IMR-90 (cell line): ENCODE results near the gene FRYL. TPM values are rescaled to one million over a fixed set of nuclear protein-coding genes. Genes with fewer than 3 reads are reported as not detected.

ENCODE experiments used
- ATAC-seq: fragments of 200-7000 bp; cut with Tn5 transposase; 2 replicates; pipeline ENCODE4 v1.9.1; 2020; ENCODE audit warnings: low read depth, mild to moderate bottlenecking, moderate library complexity
- BruUV-seq: library from RNA; stranded (reverse); fragments of 400-500 nt; replicated peaks from 2 replicates; lab custom pipeline; 2021; lab: Mats Ljungman, UMichigan
- CTCF ChIA-PET: fragments of 300-600 bp; formaldehyde crosslinking; extraction: SDS; loops from one replicate; lab custom pipeline; 2021; ENCODE audit warnings: antibody characterized with exemption; lab: Yijun Ruan, JAX
- POLR2A ChIA-PET: fragments of 300-600 bp; sonication (Branson Sonifier 250); formaldehyde crosslinking; loops from one replicate; lab custom pipeline; 2022; ENCODE audit warnings: antibody characterized with exemption; ENCODE audit not compliant: unreplicated experiment; lab: Charles Lee
- DNase-seq: peaks from one replicate; pipeline ENCODE4 v3.0.0; 2013
- H2AFZ ChIP-seq: replicated peaks from 2 replicates; pipeline ENCODE3; 2013; ENCODE audit warnings: low read length, mild to moderate bottlenecking; ENCODE audit not compliant: poor library complexity
- H2AK5ac ChIP-seq: 2 replicates; pipeline ENCODE4 v1.6.1; 2013; ENCODE audit warnings: low read depth, low read length, inconsistent platforms
- H2AK9ac ChIP-seq: replicated peaks from 2 replicates; pipeline ENCODE3; 2013; ENCODE audit warnings: mild to moderate bottlenecking, low read depth, low read length, moderate library complexity; ENCODE audit not compliant: poor library complexity
- H2BK120ac ChIP-seq: 2 replicates; pipeline ENCODE4 v1.6.1; 2013; ENCODE audit warnings: low read depth, low read length, inconsistent platforms
- H2BK15ac ChIP-seq: 3 replicates; pipeline ENCODE4 v1.6.1; 2013; ENCODE audit warnings: low read depth, low read length, inconsistent platforms
- H2BK20ac ChIP-seq: 2 replicates; pipeline ENCODE4 v1.6.1; 2013; ENCODE audit warnings: low read depth, mild to moderate bottlenecking, inconsistent platforms, low read length, moderate library complexity
- H2BK5ac ChIP-seq: 2 replicates; pipeline ENCODE4 v1.6.1; 2013; ENCODE audit warnings: mild to moderate bottlenecking, low read depth, low read length, inconsistent platforms; ENCODE audit not compliant: poor library complexity, severe bottlenecking
- H3K14ac ChIP-seq: replicated peaks from 2 replicates; pipeline ENCODE4 v1.6.1; 2013; ENCODE audit warnings: low read depth, low read length, inconsistent platforms
- H3K18ac ChIP-seq: 2 replicates; pipeline ENCODE4 v1.6.1; 2013; ENCODE audit warnings: low read depth, low read length, control low read depth
- H3K23ac ChIP-seq: 2 replicates; pipeline ENCODE4 v1.6.1; 2013; ENCODE audit warnings: low read depth, low read length, inconsistent platforms
- H3K27ac ChIP-seq: 2 replicates; pipeline ENCODE4 v1.5.1; 2013; ENCODE audit warnings: mild to moderate bottlenecking, control low read depth, low read length; ENCODE audit not compliant: insufficient read depth
- H3K27me3 ChIP-seq: 2 replicates; pipeline ENCODE4 v1.6.1; 2013; ENCODE audit warnings: low read length; ENCODE audit not compliant: control insufficient read depth, insufficient read depth
- H3K36me3 ChIP-seq: 2 replicates; pipeline ENCODE4 v1.6.1; 2013; ENCODE audit warnings: low read length, mixed read lengths; ENCODE audit not compliant: control insufficient read depth, insufficient read depth
- H3K4ac ChIP-seq: 2 replicates; pipeline ENCODE4 v1.6.1; 2013; ENCODE audit warnings: low read depth, low read length, inconsistent platforms
- H3K4me1 ChIP-seq: 2 replicates; pipeline ENCODE4 v1.6.1; 2013; ENCODE audit warnings: low read length, mixed read lengths; ENCODE audit not compliant: control insufficient read depth, insufficient read depth
- H3K4me2 ChIP-seq: 2 replicates; pipeline ENCODE4 v1.6.1; 2013; ENCODE audit warnings: low read depth, mild to moderate bottlenecking, control low read depth, low read length, moderate library complexity
- H3K4me3 ChIP-seq: 2 replicates; pipeline ENCODE4 v1.5.1; 2013; ENCODE audit warnings: low read depth, mild to moderate bottlenecking, control low read depth, low read length, moderate library complexity; ENCODE audit not compliant: insufficient read depth
- H3K56ac ChIP-seq: 2 replicates; pipeline ENCODE4 v1.6.1; 2013; ENCODE audit warnings: low read length, inconsistent platforms; ENCODE audit not compliant: insufficient read depth; ENCODE audit errors: extremely low read depth
- H3K79me1 ChIP-seq, 2 experiments: 2 replicates each; pipeline ENCODE4 v1.6.1; 2013; ENCODE audit warnings: low read length in 2 of 2, inconsistent platforms in 1 of 2, low read depth in 1 of 2
- H3K9ac ChIP-seq: 2 replicates; pipeline ENCODE4 v1.6.1; 2013; ENCODE audit warnings: low read depth, low read length, control low read depth
- H3K9me1 ChIP-seq: 2 replicates; pipeline ENCODE4 v1.6.1; 2013; ENCODE audit warnings: low read length, inconsistent platforms; ENCODE audit not compliant: insufficient read depth
- H3K9me3 ChIP-seq: 2 replicates; pipeline ENCODE4 v1.6.1; 2013; ENCODE audit warnings: low read length; ENCODE audit not compliant: control insufficient read depth, insufficient read depth
- H4K20me1 ChIP-seq: 2 replicates; pipeline ENCODE4 v1.6.1; 2013; ENCODE audit warnings: low read length, inconsistent platforms; ENCODE audit not compliant: insufficient read depth
- H4K5ac ChIP-seq: 2 replicates; pipeline ENCODE4 v1.6.1; 2013; ENCODE audit warnings: mild to moderate bottlenecking, low read depth, low read length, control low read depth
- H4K8ac ChIP-seq, 2 experiments: 2 replicates each; pipeline ENCODE4 v1.6.1; 2013; ENCODE audit warnings: low read depth in 2 of 2, low read length in 2 of 2, control low read depth in 1 of 2, inconsistent platforms in 1 of 2
- H4K91ac ChIP-seq: 2 replicates; pipeline ENCODE4 v1.6.1; 2013; ENCODE audit warnings: low read depth, low read length, inconsistent platforms; ENCODE audit not compliant: insufficient read depth
- CTCF ChIP-seq: conservative IDR thresholded peaks from 2 replicates; pipeline ENCODE4 v1.5.1; 2012; ENCODE audit warnings: mild to moderate bottlenecking, low read depth, low read length, improper control_type of control experiment
- MAFK ChIP-seq: IDR thresholded peaks from 2 replicates; pipeline ENCODE4 v1.6.1; 2012; ENCODE audit warnings: low read depth, low read length, improper control_type of control experiment
- NFE2L2 ChIP-seq: fragments of 150-350 bp; IDR thresholded peaks from 2 replicates; pipeline ENCODE4 v1.6.1; 2016; ENCODE audit warnings: low read depth, mild to moderate bottlenecking, low read length
- POLR2A ChIP-seq: IDR thresholded peaks from 2 replicates; pipeline ENCODE4 v1.6.1; 2012; ENCODE audit warnings: mild to moderate bottlenecking, low read depth, low read length
- USF2 ChIP-seq: fragments of 150-350 bp; IDR thresholded peaks from 2 replicates; pipeline ENCODE4 v1.6.1; 2017; ENCODE audit warnings: mild to moderate bottlenecking, antibody characterized with exemption, low read length, low read depth
- WGBS, 2 experiments: methylation state at CpG; one replicate each; pipeline versions ENCODE4 v1.1.5 to v1.1.7; 2013; ENCODE audit warnings: missing lambda C conversion rate in 2 of 2; ENCODE audit not compliant: insufficient read length in 1 of 2; ENCODE audit errors: extremely low coverage in 2 of 2; 5-methylcytosine and 5-hydroxymethylcytosine counted together
- dilution Hi-C: fragments of 300-500 bp; cut with HindIII; formaldehyde crosslinking; loops from one replicate; pipeline ENCODE4 v1.14.3; 2018; ENCODE audit warnings: low sequenced_read_pairs; ENCODE audit not compliant: unreplicated experiment
- in situ Hi-C: fragments of 300-500 bp; cut with MboI; formaldehyde crosslinking; loops from 3 replicates; pipeline ENCODE4 v1.14.3; 2019; ENCODE audit warnings: low sequenced_read_pairs, inconsistent platforms, mixed read lengths
- intact Hi-C: fragments of 100-400 bp; cut with micrococcal nuclease; formaldehyde crosslinking; loops from 2 replicates; pipeline ENCODE4 v1.10.0; 2022
- polyA plus RNA-seq, 3 experiments: library from polyadenylated mRNA; depleted of rRNA; stranded (reverse); fragments of >200 nt; gene quantifications; 2 replicates each; pipeline ENCODE4 v1.2.3, GENCODE V29; 2012; ENCODE audit warnings: low replicate concordance in 1 of 3
- total RNA-seq: library from RNA; depleted of rRNA; stranded (reverse); fragments of >200 nt; gene quantifications from 2 replicates; pipeline ENCODE4 v1.2.3, GENCODE V29; 2012

Gene FRYL
- total and polyA plus RNA-seq, 2 of the 4 experiments (the other 2 are of a cell fraction), result 9.9 to 77.4 TPM

- no peak overlapping the region for H2BK20ac ChIP-seq
- peak; percentile 43 for DNase-seq
- H3K4ac ChIP-seq, result peak overlapping the region; percentile 18; the same call in 1 of the 2 replicates
- H3K4me3 ChIP-seq, result peak overlapping the region; percentile 69
- H3K9me1 ChIP-seq, result no peaks in the 10 kb centered on the region
- peak overlapping the region; percentile 74 for H3K9ac ChIP-seq
- WGBS, 2 experiments, result 0% methylated on average over 2 of the region's 10 CpGs; no CpG with 5 or more reads in 1 of the 2 experiments
- no TSS peak for BruUV-seq
- H2AFZ ChIP-seq, result peak overlapping the region; percentile 64
- dilution Hi-C loops (no loop called here), in situ Hi-C loops (loop anchor here (5.0 kb wide), 1 partner anchor 46 kb away; no protein-coding TSS in a partner anchor), intact Hi-C loops (loop anchor here (1.0 kb wide), 3 partner anchors 50 to 203 kb away; partner anchors contain the start of gene OCIAD1)
- H3K4me2 ChIP-seq, result peak overlapping the region; percentile 84
- peak overlapping the region; percentile 72 for H3K56ac ChIP-seq
- H2BK15ac ChIP-seq, result no peak overlapping the region
- peak overlapping the region; percentile 69 for H3K23ac ChIP-seq
- peak overlapping the region; percentile 54 for H3K14ac ChIP-seq
- H3K4me1 ChIP-seq, result peaks cover 6% of the 10 kb centered on the region
- TF ChIP-seq USF2 (no peak), NFE2L2 (no peak), CTCF (no peak), MAFK (no peak), POLR2A (no peak)
- peak overlapping the region; percentile 23; the same call in 1 of the 2 replicates for H4K91ac ChIP-seq
- H3K27ac ChIP-seq, result peak overlapping the region; percentile 53
- H2AK5ac ChIP-seq, result no peak overlapping the region
- ATAC-seq, result no peak
- no peaks in the 10 kb centered on the region for H3K27me3 ChIP-seq
- CTCF ChIA-PET, result interaction anchor here (1.0 kb wide), 1 partner anchor 9 kb away, joined by 3 read pairs; no protein-coding TSS in a partner anchor
- H2BK5ac ChIP-seq, result peak overlapping the region; percentile 78
- peaks cover 2 to 14% of the 10 kb centered on the region in 2 experiments; a peak in 2 of 4 replicates for H3K79me1 ChIP-seq
- peak overlapping the region; percentile 71 to 86 for H4K8ac ChIP-seq
- POLR2A ChIA-PET, result interaction anchor here (0.6 kb wide), 2 partner anchors 127 to 131 kb away, joined by 3 to 5 read pairs; no protein-coding TSS in a partner anchor
- no peak overlapping the region for H2AK9ac ChIP-seq
- peak overlapping the region; percentile 13; the same call in 1 of the 2 replicates for H3K18ac ChIP-seq
- H4K20me1 ChIP-seq, result peaks cover 23% of the 10 kb centered on the region
- 0 out of 2 replicates have a peak overlapping the region, but pooled peaks have one; percentile 13 for H2BK120ac ChIP-seq
- no peaks in the 10 kb centered on the region for H3K36me3 ChIP-seq
- no peaks in the 10 kb centered on the region for H3K9me3 ChIP-seq
- peak overlapping the region; percentile 43 for H4K5ac ChIP-seq
These were observed 761 bp upstream of the FRYL start for GRCh38 chr4:48780865-48781214.
